Activated naive CD4-positive, alpha-beta T cell treated with anti-CD3 and anti-CD28 coated beads, Interleukin-2, amount 10 ng/mL, durations not matched to agents 7 days and 5 days (primary cell): ENCODE measurements around the gene LKAAEAR1.

ENCODE experiments used
- CTCF ChIA-PET: fragments of 350-600 bp; sonication (Branson Sonifier 250); formaldehyde crosslinking; loops from one replicate; lab custom pipeline; 2021; ENCODE audit warnings: antibody characterized with exemption; lab: Charles Lee
- DNase-seq: peaks from one replicate; pipeline ENCODE4 v3.0.0-alpha.2; 2020
- H3K27ac Mint-ChIP-seq: one replicate; pipeline ENCODE4 v1.8.0; 2021; ENCODE audit warnings: mild to moderate bottlenecking, moderate library complexity, mixed read lengths
- H3K27me3 Mint-ChIP-seq: one replicate; pipeline ENCODE4 v1.8.0; 2021; ENCODE audit warnings: mild to moderate bottlenecking, mixed read lengths
- H3K36me3 Mint-ChIP-seq: one replicate; pipeline ENCODE4 v1.8.0; 2021; ENCODE audit warnings: mixed read lengths
- H3K4me1 Mint-ChIP-seq: one replicate; pipeline ENCODE4 v1.8.0; 2021; ENCODE audit warnings: mixed read lengths
- H3K4me3 Mint-ChIP-seq: one replicate; pipeline ENCODE4 v1.8.0; 2021; ENCODE audit warnings: mild to moderate bottlenecking, moderate library complexity, mixed read lengths
- H3K9me3 Mint-ChIP-seq: one replicate; pipeline ENCODE4 v1.8.0; 2021; ENCODE audit warnings: mixed read lengths

The LKAAEAR1 gene

GRCh38 chr20:64065974-64066343, 18.2 kb downstream of the LKAAEAR1 start:
- no peaks in the 10 kb centered on the region for H3K9me3 Mint-ChIP-seq
- DNase-seq = peak; percentile 85
- no peaks in the 10 kb centered on the region for H3K27me3 Mint-ChIP-seq
- no peaks in the 10 kb centered on the region for H3K36me3 Mint-ChIP-seq
- peaks cover 60% of the 10 kb centered on the region for H3K4me1 Mint-ChIP-seq
- CTCF ChIA-PET = interaction anchor here (1.1 kb wide), 1 partner anchor 27 kb away, joined by 4 read pairs; no protein-coding TSS in a partner anchor
- peak overlapping the region; percentile 58 for H3K4me3 Mint-ChIP-seq
- peak overlapping the region; percentile 90 for H3K27ac Mint-ChIP-seq

GRCh38 chr20:64065062-64065973, 18.9 kb downstream of the LKAAEAR1 start:
- CTCF ChIA-PET = interaction anchor here (1.1 kb wide), 1 partner anchor 26 kb away, joined by 4 read pairs; no protein-coding TSS in a partner anchor
- Mint-ChIP-seq H3K27ac (peak overlapping the region; percentile 90), H3K27me3 (peaks cover under 1% of the 10 kb centered on the region), H3K4me3 (peak overlapping the region; percentile 58), H3K9me3 (no peaks in the 10 kb centered on the region), H3K36me3 (no peaks in the 10 kb centered on the region), H3K4me1 (peaks cover 60% of the 10 kb centered on the region)
- peak; percentile 54 for DNase-seq

- Mint-ChIP-seq H3K27ac (peak overlapping the region; percentile 58), H3K27me3 (peaks cover 11% of the 10 kb centered on the region), H3K4me1 (peaks cover 62% of the 10 kb centered on the region), H3K9me3 (no peaks in the 10 kb centered on the region), H3K36me3 (no peaks in the 10 kb centered on the region), H3K4me3 (peak overlapping the region; percentile 86)
- no peak for DNase-seq
- CTCF ChIA-PET = no interaction called here
Measured at GRCh38 chr20:64064145-64064698, 20.0 kb downstream of the LKAAEAR1 start.

- Mint-ChIP-seq H3K4me3 (peak overlapping the region; percentile 86), H3K4me1 (peaks cover 61% of the 10 kb centered on the region), H3K27me3 (peaks cover 15% of the 10 kb centered on the region), H3K27ac (peak overlapping the region; percentile 58), H3K9me3 (no peaks in the 10 kb centered on the region), H3K36me3 (no peaks in the 10 kb centered on the region)
- peak; percentile 50 for DNase-seq
- CTCF ChIA-PET = interaction anchor here (3.6 kb wide), 1 partner anchor 25 kb away, joined by 17 read pairs; no protein-coding TSS in a partner anchor
Measured at GRCh38 chr20:64063389-64064144, 20.6 kb downstream of the LKAAEAR1 start.

GRCh38 chr20:64062596-64063388, 21.4 kb downstream of the LKAAEAR1 start, which contains the start of gene TCEA2:
Gene TCEA2, plus strand, starts transcription at chr20:64063198. Its CDS starts 115 bp downstream, at chr20:64063313.
- CTCF ChIA-PET = interaction anchor here (3.6 kb wide), 1 partner anchor 24 kb away, joined by 17 read pairs; no protein-coding TSS in a partner anchor
- H3K36me3 Mint-ChIP-seq = no peaks in the 10 kb centered on the region
- peak within 1 kb of the TSS; percentile 86 for H3K4me3 Mint-ChIP-seq
- H3K4me1 Mint-ChIP-seq = peaks cover 62% of the 10 kb centered on the region
- peaks cover 22% of the 10 kb centered on the region for H3K27me3 Mint-ChIP-seq
- H3K9me3 Mint-ChIP-seq = no peaks in the 10 kb centered on the region
- H3K27ac Mint-ChIP-seq = peak within 1 kb of the TSS; percentile 58
- peak; percentile 97 for DNase-seq

GRCh38 chr20:64062276-64062595, 22.0 kb downstream of the LKAAEAR1 start:
- peaks cover 62% of the 10 kb centered on the region for H3K4me1 Mint-ChIP-seq
- DNase-seq = no peak
- H3K9me3 Mint-ChIP-seq = no peaks in the 10 kb centered on the region
- H3K27me3 Mint-ChIP-seq = peaks cover 25% of the 10 kb centered on the region
- peaks cover 1% of the 10 kb centered on the region for H3K36me3 Mint-ChIP-seq
- CTCF ChIA-PET = interaction anchor here (3.6 kb wide), 1 partner anchor 23 kb away, joined by 17 read pairs; no protein-coding TSS in a partner anchor
- H3K27ac Mint-ChIP-seq = peak overlapping the region; percentile 45
- peak overlapping the region; percentile 86 for H3K4me3 Mint-ChIP-seq

- H3K9me3 Mint-ChIP-seq = no peaks in the 10 kb centered on the region
- H3K27me3 Mint-ChIP-seq = peaks cover 33% of the 10 kb centered on the region
- DNase-seq = no peak
- no peak overlapping the region for H3K27ac Mint-ChIP-seq
- H3K4me3 Mint-ChIP-seq = peak overlapping the region; percentile 76
- CTCF ChIA-PET = interaction anchor here (1.7 to 2.8 kb wide), 2 partner anchors 20 to 78 kb away, joined by 7 to 16 read pairs; partner anchors contain the start of genes PRPF6 and SAMD10
- H3K4me1 Mint-ChIP-seq = peaks cover 41% of the 10 kb centered on the region
- H3K36me3 Mint-ChIP-seq = peaks cover 2% of the 10 kb centered on the region
Measured at GRCh38 chr20:64058536-64058935, 25.7 kb downstream of the LKAAEAR1 start.

- Mint-ChIP-seq H3K27ac (peak overlapping the region; percentile 86), H3K36me3 (peaks cover 2% of the 10 kb centered on the region), H3K9me3 (no peaks in the 10 kb centered on the region), H3K4me3 (peak overlapping the region; percentile 76), H3K27me3 (peaks cover 39% of the 10 kb centered on the region), H3K4me1 (peaks cover 43% of the 10 kb centered on the region)
- CTCF ChIA-PET = interaction anchor here (0.6 to 2.8 kb wide), 11 partner anchors 9 to 192 kb away, joined by 3 to 16 read pairs (median 3); partner anchors contain the start of genes PRPF6, SAMD10, SOX18 and TPD52L2
- peak; percentile 89 for DNase-seq
Measured at GRCh38 chr20:64057628-64058498, 26.3 kb downstream of the LKAAEAR1 start.

- H3K27me3 Mint-ChIP-seq = peaks cover 46% of the 10 kb centered on the region
- CTCF ChIA-PET = interaction anchor here (0.6 to 2.8 kb wide), 11 partner anchors 8 to 192 kb away, joined by 3 to 16 read pairs (median 3); partner anchors contain the start of genes PRPF6, SAMD10, SOX18 and TPD52L2
Measured at GRCh38 chr20:64056889-64057627, 27.1 kb downstream of the LKAAEAR1 start.

GRCh38 chr20:64056639-64056888, 27.6 kb downstream of the LKAAEAR1 start:
- DNase-seq = no peak
- Mint-ChIP-seq H3K4me1 (peaks cover 35% of the 10 kb centered on the region), H3K27me3 (peaks cover 51% of the 10 kb centered on the region), H3K4me3 (no peak overlapping the region), H3K9me3 (no peaks in the 10 kb centered on the region), H3K36me3 (peaks cover 2% of the 10 kb centered on the region), H3K27ac (no peak overlapping the region)
- CTCF ChIA-PET = no interaction called here

More at GRCh38 chr20:64056889-64057627, 27.1 kb downstream of the LKAAEAR1 start:
- peak overlapping the region; percentile 76 for H3K4me3 Mint-ChIP-seq
- H3K4me1 Mint-ChIP-seq = peaks cover 38% of the 10 kb centered on the region
- peaks cover 2% of the 10 kb centered on the region for H3K36me3 Mint-ChIP-seq
- H3K27ac Mint-ChIP-seq = peak overlapping the region; percentile 86
- no peaks in the 10 kb centered on the region for H3K9me3 Mint-ChIP-seq
- DNase-seq = peak; percentile 62

- Mint-ChIP-seq H3K36me3 (peaks cover 2% of the 10 kb centered on the region), H3K9me3 (no peaks in the 10 kb centered on the region), H3K27me3 (peaks cover 56% of the 10 kb centered on the region), H3K4me3 (no peak overlapping the region), H3K27ac (no peak overlapping the region), H3K4me1 (peaks cover 35% of the 10 kb centered on the region)
- DNase-seq = no peak
- CTCF ChIA-PET = interaction anchor here (4.7 kb wide), 1 partner anchor 16 kb away, joined by 27 read pairs; no protein-coding TSS in a partner anchor
Measured at GRCh38 chr20:64055893-64056638, 28.1 kb downstream of the LKAAEAR1 start.
